Mammary epithelial cell (primary cell): ENCODE results near the gene SRI.

ENCODE experiments used
- EZH2 ChIP-seq: IDR thresholded peaks from 2 replicates; pipeline ENCODE4 v1.6.1; 2012; ENCODE audit warnings: low read length, inconsistent platforms, borderline replicate concordance
- TF ChIP-seq, protein P1 (sequence below), 2 donors: IDR thresholded peaks in 1 of 2; conservative IDR thresholded peaks in 1 of 2; 2 replicates each; pipeline ENCODE4 v1.5.1; 2011 to 2012; ENCODE audit warnings: inconsistent platforms in 2 of 2, low read length in 2 of 2, mild to moderate bottlenecking in 2 of 2, control low read depth in 1 of 2, low read depth in 1 of 2; ENCODE audit not compliant: insufficient read depth in 1 of 2; ENCODE audit errors: extremely low read depth in 1 of 2

DNA sequence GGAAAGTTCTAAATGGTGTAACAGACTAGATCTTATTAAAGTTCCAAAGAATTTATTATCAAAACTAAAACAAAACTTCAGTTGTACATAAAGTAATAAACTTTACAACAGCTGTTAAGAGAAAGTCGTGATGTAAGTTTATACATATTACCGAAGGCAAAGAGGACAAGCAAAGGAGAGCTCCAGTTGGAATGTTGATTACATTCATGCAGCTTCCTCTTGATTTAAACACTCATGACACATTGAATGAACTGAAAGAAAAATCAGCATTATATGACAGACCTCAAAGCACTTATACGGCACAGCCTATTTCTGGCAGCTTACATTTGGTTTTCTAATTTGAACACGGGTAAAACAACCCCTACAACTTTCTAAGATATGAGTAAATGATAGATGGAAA lies 13.6 kb downstream of the SRI start:
- TF ChIP-seq, protein P1, sequence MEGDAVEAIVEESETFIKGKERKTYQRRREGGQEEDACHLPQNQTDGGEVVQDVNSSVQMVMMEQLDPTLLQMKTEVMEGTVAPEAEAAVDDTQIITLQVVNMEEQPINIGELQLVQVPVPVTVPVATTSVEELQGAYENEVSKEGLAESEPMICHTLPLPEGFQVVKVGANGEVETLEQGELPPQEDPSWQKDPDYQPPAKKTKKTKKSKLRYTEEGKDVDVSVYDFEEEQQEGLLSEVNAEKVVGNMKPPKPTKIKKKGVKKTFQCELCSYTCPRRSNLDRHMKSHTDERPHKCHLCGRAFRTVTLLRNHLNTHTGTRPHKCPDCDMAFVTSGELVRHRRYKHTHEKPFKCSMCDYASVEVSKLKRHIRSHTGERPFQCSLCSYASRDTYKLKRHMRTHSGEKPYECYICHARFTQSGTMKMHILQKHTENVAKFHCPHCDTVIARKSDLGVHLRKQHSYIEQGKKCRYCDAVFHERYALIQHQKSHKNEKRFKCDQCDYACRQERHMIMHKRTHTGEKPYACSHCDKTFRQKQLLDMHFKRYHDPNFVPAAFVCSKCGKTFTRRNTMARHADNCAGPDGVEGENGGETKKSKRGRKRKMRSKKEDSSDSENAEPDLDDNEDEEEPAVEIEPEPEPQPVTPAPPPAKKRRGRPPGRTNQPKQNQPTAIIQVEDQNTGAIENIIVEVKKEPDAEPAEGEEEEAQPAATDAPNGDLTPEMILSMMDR (conservative IDR thresholded peaks at IDR 0.05 in 1 of 2, IDR thresholded peaks at IDR 0.05 in 1 of 2; ENCODE audit: extremely low read depth in 1 of 2, insufficient read depth in 1 of 2, low read depth in 1 of 2, low read length in 2 of 2), result no peak
- TF ChIP-seq EZH2, result no peak
